ENCODE data around the gene RETREG3. TPM values are rescaled to one million over a fixed set of nuclear protein-coding genes. Genes with fewer than 3 reads are reported as not detected.

The RETREG3 gene
- polyA plus RNA-seq, 1 donor from 2014 or later: 34.6 TPM

DNA sequence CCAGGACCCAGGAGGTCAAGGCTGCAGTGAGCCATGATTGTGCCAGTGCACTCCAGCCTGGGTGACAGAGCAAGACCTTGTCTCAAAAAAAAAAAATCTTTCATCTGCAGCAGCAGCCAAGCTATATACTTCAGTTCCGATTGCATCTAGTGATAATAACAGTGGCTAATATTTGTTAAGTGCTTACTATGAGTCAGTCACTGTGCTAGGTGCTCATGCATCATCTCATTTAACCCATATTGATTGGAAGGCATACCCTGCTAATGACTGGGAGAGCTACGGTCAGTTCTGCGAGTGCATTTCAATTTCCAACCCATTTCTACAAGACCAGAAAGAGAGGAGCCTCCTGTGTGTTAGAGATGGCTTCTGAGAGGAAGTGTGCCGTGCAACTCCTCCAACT, 42.2 kb upstream of the RETREG3 start:
- Histone ChIP-seq H3K27ac (ENCODE audit: low read length) (no peak overlapping the region), H2AFZ (ENCODE audit: low read depth, low read length) (no peak overlapping the region), H3K9me2 (ENCODE audit: insufficient read depth, low read length) (no peaks in the 10 kb centered on the region), H3K4me2 (ENCODE audit: low read length) (no peak overlapping the region), H3K9ac (ENCODE audit: low read length) (no peak overlapping the region), H3K27me3 (ENCODE audit: insufficient read depth, low read depth, low read length) (no peaks in the 10 kb centered on the region), H3K36me3 (ENCODE audit: insufficient read depth, low read length) (no peaks in the 10 kb centered on the region), H4K20me1 (ENCODE audit: insufficient read depth) (no peaks in the 10 kb centered on the region), H3K9me3 (ENCODE audit: low read length) (no peaks in the 10 kb centered on the region), H3F3A (ENCODE audit: insufficient read depth, low read length, poor library complexity, severe bottlenecking) (no peaks in the 10 kb centered on the region), H3K4me3 (ENCODE audit: low read length) (no peak overlapping the region), H3K79me2 (replicated peaks; ENCODE audit: insufficient read depth, low read length) (no peaks in the 10 kb centered on the region)
- TF ChIP-seq, protein P1, sequence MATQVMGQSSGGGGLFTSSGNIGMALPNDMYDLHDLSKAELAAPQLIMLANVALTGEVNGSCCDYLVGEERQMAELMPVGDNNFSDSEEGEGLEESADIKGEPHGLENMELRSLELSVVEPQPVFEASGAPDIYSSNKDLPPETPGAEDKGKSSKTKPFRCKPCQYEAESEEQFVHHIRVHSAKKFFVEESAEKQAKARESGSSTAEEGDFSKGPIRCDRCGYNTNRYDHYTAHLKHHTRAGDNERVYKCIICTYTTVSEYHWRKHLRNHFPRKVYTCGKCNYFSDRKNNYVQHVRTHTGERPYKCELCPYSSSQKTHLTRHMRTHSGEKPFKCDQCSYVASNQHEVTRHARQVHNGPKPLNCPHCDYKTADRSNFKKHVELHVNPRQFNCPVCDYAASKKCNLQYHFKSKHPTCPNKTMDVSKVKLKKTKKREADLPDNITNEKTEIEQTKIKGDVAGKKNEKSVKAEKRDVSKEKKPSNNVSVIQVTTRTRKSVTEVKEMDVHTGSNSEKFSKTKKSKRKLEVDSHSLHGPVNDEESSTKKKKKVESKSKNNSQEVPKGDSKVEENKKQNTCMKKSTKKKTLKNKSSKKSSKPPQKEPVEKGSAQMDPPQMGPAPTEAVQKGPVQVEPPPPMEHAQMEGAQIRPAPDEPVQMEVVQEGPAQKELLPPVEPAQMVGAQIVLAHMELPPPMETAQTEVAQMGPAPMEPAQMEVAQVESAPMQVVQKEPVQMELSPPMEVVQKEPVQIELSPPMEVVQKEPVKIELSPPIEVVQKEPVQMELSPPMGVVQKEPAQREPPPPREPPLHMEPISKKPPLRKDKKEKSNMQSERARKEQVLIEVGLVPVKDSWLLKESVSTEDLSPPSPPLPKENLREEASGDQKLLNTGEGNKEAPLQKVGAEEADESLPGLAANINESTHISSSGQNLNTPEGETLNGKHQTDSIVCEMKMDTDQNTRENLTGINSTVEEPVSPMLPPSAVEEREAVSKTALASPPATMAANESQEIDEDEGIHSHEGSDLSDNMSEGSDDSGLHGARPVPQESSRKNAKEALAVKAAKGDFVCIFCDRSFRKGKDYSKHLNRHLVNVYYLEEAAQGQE (IDR thresholded peaks at IDR 0.05; ENCODE audit: borderline replicate concordance): no peak
- TF ChIP-seq, protein P2, sequence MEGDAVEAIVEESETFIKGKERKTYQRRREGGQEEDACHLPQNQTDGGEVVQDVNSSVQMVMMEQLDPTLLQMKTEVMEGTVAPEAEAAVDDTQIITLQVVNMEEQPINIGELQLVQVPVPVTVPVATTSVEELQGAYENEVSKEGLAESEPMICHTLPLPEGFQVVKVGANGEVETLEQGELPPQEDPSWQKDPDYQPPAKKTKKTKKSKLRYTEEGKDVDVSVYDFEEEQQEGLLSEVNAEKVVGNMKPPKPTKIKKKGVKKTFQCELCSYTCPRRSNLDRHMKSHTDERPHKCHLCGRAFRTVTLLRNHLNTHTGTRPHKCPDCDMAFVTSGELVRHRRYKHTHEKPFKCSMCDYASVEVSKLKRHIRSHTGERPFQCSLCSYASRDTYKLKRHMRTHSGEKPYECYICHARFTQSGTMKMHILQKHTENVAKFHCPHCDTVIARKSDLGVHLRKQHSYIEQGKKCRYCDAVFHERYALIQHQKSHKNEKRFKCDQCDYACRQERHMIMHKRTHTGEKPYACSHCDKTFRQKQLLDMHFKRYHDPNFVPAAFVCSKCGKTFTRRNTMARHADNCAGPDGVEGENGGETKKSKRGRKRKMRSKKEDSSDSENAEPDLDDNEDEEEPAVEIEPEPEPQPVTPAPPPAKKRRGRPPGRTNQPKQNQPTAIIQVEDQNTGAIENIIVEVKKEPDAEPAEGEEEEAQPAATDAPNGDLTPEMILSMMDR (IDR thresholded peaks at IDR 0.05; ENCODE audit: poor library complexity, severe bottlenecking): no peak
- TF ChIP-seq RAD21 (conservative IDR thresholded peaks at IDR 0.05) (no peak), MXI1 (conservative IDR thresholded peaks at IDR 0.05; ENCODE audit: poor library complexity, severe bottlenecking) (no peak), TAF1 (IDR thresholded peaks at IDR 0.05; ENCODE audit: low read depth) (no peak), POLR2AphosphoS5 (IDR thresholded peaks at IDR 0.05) (no peak), SMC3 (conservative IDR thresholded peaks at IDR 0.05; ENCODE audit: poor library complexity) (no peak), EP300 (conservative IDR thresholded peaks at IDR 0.05; ENCODE audit: poor library complexity, severe bottlenecking) (no peak), EZH2 (IDR thresholded peaks at IDR 0.05; ENCODE audit: borderline replicate concordance, insufficient read depth, low read length, poor library complexity, severe bottlenecking) (no peak)

DNA sequence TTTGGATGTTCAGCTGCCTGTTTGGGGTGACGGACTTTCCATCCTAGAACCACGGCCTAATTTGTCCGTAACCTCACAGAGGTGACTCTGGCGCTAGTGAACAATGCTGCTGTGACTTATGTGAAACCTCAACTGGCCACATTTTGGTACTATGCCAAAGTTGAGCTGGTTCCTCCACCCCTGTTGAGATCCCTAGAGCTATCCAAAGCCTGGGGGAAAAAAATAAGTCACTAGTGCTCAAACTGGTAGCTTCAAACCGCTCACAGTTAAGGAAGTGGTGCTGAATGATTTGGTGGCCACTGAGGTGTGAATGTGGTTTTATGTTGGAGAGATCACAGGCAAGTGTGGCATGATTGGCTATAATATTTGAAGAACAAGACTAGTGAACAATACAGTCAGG, 38.6 kb upstream of the RETREG3 start:
- no peaks in the 10 kb centered on the region for H3K9me3 ChIP-seq (ENCODE audit: low read length)
- H3F3A ChIP-seq (ENCODE audit: insufficient read depth, low read length, poor library complexity, severe bottlenecking): no peaks in the 10 kb centered on the region
- no peak overlapping the region for H2AFZ ChIP-seq (ENCODE audit: low read depth, low read length)
- H3K27ac ChIP-seq (ENCODE audit: low read length): no peak overlapping the region
- no peaks in the 10 kb centered on the region for H4K20me1 ChIP-seq (ENCODE audit: insufficient read depth)
- no peak overlapping the region for H3K4me3 ChIP-seq (ENCODE audit: low read length)
- no peak overlapping the region for H3K4me2 ChIP-seq (ENCODE audit: low read length)
- no peaks in the 10 kb centered on the region for H3K79me2 ChIP-seq (replicated peaks; ENCODE audit: insufficient read depth, low read length)
- no peaks in the 10 kb centered on the region for H3K36me3 ChIP-seq (ENCODE audit: insufficient read depth, low read length)
- H3K9ac ChIP-seq (ENCODE audit: low read length): no peak overlapping the region
- no peaks in the 10 kb centered on the region for H3K27me3 ChIP-seq (ENCODE audit: insufficient read depth, low read depth, low read length)
- no peaks in the 10 kb centered on the region for H3K9me2 ChIP-seq (ENCODE audit: insufficient read depth, low read length)
- TF ChIP-seq TAF1 (IDR thresholded peaks at IDR 0.05; ENCODE audit: low read depth): no peak
- no peak for TF ChIP-seq EZH2 (IDR thresholded peaks at IDR 0.05; ENCODE audit: borderline replicate concordance, insufficient read depth, low read length, poor library complexity, severe bottlenecking)
- TF ChIP-seq POLR2AphosphoS5 (IDR thresholded peaks at IDR 0.05): no peak
- TF ChIP-seq, protein P2 (IDR thresholded peaks at IDR 0.05; ENCODE audit: poor library complexity, severe bottlenecking): no peak
- TF ChIP-seq, protein P1 (IDR thresholded peaks at IDR 0.05; ENCODE audit: borderline replicate concordance): no peak
- no peak for TF ChIP-seq EP300 (conservative IDR thresholded peaks at IDR 0.05; ENCODE audit: poor library complexity, severe bottlenecking)
- TF ChIP-seq RAD21 (conservative IDR thresholded peaks at IDR 0.05): no peak
- TF ChIP-seq SMC3 (conservative IDR thresholded peaks at IDR 0.05; ENCODE audit: poor library complexity): no peak
- TF ChIP-seq MXI1 (conservative IDR thresholded peaks at IDR 0.05; ENCODE audit: poor library complexity, severe bottlenecking): no peak

Data from neural cell (in vitro differentiated cells).